GM18858 (cell line): ENCODE measurements around the gene ABCA1.
"Not testable (repeated sequence)": the region's sequence is repeated elsewhere in the genome, so short reads cannot be mapped to it uniquely, and the experiment has no call there.

ENCODE experiments used
- ATAC-seq: cut with Tn5 transposase; IDR thresholded peaks from one replicate; pipeline ENCODE4 v1.9.1; 2021; ENCODE audit not compliant: unreplicated experiment

Gene ABCA1, protein sequence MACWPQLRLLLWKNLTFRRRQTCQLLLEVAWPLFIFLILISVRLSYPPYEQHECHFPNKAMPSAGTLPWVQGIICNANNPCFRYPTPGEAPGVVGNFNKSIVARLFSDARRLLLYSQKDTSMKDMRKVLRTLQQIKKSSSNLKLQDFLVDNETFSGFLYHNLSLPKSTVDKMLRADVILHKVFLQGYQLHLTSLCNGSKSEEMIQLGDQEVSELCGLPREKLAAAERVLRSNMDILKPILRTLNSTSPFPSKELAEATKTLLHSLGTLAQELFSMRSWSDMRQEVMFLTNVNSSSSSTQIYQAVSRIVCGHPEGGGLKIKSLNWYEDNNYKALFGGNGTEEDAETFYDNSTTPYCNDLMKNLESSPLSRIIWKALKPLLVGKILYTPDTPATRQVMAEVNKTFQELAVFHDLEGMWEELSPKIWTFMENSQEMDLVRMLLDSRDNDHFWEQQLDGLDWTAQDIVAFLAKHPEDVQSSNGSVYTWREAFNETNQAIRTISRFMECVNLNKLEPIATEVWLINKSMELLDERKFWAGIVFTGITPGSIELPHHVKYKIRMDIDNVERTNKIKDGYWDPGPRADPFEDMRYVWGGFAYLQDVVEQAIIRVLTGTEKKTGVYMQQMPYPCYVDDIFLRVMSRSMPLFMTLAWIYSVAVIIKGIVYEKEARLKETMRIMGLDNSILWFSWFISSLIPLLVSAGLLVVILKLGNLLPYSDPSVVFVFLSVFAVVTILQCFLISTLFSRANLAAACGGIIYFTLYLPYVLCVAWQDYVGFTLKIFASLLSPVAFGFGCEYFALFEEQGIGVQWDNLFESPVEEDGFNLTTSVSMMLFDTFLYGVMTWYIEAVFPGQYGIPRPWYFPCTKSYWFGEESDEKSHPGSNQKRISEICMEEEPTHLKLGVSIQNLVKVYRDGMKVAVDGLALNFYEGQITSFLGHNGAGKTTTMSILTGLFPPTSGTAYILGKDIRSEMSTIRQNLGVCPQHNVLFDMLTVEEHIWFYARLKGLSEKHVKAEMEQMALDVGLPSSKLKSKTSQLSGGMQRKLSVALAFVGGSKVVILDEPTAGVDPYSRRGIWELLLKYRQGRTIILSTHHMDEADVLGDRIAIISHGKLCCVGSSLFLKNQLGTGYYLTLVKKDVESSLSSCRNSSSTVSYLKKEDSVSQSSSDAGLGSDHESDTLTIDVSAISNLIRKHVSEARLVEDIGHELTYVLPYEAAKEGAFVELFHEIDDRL (N-terminal part only)

DNA sequence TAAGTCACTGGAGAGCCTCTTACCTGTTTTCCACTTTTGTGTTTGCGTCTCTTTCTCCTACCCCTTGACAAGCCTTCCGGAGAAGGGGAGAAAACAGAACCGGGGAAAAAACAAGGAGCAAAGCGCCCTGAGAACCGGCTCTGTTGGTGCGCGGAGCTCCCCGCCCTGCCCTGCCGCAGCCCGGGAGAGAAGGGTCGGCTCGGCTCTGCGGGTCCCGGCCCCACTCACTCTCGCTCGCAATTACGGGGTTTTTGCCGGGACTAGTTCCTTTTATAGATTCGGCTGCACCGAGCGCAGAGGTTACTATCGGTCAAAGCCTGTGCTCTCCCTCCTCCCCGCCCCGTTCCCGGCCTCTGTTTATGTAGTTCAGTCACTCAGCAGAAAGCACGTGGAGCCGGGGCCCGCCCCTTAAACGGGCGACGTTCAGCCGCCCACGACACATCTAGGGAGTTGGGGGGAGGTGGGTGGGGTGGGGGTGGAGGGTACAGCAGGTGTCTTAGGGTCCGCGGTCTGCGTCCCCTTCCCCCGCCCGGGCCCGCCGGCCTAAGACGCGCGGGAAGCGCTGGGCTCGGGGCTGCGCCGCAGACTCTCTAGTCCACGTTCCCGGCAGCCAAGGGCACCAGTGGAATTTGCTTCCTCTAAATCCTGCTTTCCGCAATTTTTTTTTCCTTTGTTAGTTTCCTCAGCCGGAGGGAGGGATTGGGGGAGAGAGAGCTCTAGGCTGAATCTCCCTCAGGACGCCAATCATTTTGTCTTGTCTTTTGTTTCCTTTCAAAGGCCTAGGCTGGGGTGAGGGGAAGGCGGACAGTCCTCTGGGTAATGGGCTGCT lies at the start of gene ABCA1:
ABCA1 (minus strand) TSS at position 244 of the 829 bp plus-strand sequence. CDS start 24,476 bp downstream, outside the sequence.
- ATAC-seq = no peak

DNA sequence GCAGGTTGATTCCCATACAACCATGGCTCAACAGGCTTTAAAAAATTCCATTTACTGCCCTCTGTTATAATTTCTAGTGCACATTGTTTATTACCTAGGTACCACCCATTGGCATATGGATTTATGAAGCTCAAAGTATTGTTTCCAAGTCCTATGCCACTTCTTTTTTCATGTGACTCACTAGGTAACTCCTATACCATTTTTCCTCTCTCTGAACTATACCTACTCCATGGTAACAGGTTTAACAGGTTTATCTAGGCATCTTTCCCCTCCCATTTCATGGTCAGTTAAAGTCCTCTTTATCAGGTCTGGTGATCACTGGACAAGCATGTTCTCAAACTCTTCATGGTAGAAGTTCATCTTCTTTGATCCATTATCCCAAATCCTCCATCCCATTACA lies 49.6 kb upstream of the ABCA1 start:
- no peak for ATAC-seq

DNA sequence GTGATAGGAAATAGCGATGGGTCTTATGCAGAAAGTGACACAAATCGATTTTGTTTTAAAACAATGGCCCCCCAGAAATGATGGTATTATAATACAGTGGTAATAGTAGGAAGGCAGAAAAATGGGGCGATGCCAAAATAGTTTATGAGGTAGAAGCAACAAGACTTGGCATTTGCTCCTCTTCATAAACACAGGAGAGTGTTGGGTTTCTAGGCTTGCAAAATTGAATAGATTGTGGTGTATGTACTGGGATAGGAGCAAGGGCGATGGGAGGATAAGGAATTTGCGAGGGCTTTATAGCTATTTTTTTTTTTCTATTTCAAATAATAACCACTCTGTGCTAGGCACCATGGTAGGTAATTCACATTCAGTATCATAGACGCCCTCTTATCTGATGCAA lies 49.2 kb upstream of the ABCA1 start:
- no peak for ATAC-seq

DNA sequence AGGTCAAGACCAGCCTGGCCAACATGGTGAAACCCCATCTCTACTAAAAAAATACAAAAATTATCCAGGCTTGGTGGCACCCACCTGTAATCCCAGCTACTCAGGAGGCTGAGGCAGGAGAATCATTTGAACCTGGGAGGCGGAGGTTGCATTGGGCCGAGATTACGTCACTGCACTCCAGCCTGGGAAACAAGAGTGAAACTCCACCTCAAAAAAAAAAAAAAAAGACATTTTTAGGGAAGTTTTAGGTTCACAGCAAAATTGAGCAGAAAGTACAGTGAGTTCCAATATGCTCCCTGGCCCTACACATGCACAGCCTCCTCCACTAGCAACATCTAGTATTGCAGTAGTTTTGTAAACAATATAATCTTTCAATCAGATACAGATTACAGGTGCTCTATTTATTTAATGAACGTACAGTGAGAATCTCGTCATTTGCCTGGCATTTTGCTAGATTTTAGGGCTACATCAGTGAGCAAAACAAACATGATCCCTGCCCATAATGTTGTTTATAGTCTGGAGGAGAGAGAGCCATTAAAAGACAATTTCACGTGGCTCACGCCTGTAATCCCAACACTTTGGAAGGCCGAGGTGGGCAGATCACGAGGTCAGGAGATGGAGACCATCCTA lies 48.1 kb upstream of the ABCA1 start:
- not testable (repeated sequence) for ATAC-seq

DNA sequence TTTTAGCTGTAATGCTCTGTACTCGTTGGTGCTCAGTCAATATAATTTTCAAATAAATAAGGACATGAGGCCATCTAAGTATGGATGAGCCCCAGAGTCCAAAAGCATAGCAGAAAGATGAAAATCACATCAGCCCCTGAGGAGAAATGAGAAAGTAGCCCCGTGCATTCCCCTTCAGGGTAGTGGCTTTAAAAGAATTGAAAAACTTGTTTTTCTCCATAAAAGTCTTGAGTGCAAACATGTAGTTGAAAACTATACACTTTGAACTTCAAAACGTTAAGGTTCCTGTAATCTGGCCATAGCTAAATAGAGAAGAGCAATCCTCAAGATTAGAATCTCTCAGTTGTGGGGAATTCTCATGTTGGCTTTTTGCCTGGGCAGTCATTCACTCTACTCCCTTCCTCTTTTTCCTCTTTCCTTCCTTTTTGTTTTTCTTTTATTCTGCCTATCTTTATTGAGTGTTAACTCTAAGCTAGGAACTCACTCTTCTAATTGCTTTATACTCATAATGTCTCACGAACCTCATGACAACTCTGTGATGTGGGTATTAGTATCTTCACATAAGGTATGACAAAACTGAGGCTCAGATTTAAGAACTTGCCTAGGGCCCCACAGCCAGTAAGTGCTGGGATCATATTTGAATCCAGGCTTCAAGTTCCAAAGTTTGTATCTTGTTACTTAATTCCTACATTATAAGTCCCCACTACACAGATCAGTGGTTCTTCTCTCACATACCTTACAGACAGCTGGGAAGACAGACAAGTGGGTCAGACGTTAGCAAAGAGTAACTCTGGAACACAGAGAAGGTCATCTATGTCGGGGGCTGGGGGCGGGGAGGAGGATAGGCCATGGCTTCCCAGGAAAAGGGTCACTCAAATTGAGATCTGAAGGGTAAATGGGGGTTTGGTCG lies 46.4 kb upstream of the ABCA1 start:
- no peak for ATAC-seq

DNA sequence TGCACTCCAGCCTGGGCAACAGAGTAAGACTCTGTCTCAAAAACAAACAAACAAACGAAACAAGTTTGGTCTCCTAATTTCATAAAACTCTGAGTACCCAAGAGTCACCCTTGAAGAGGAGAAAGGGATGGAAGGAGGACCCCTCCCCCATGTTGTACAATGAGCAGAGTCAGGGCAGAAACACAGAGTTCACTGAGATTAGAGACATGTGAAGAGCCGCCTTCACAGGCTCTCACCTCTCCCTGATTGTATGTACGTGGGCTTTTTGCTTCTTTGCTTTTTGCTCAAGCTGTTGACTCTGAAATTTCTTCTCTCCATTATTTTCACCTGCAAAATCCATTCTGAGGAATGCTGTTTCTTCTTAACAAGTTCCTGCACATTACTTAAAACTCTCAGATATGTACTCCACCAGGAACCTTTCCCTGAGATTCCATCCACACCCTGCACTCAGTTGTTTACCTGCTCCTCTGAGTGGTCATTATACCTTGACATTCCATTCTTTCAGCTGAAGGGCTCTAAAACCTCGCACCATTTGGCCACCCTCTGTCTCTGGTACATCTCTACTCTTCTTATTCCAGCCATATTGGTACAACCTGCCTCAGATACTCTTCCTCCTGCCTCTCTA lies 44.4 kb upstream of the ABCA1 start:
- ATAC-seq = no peak

DNA sequence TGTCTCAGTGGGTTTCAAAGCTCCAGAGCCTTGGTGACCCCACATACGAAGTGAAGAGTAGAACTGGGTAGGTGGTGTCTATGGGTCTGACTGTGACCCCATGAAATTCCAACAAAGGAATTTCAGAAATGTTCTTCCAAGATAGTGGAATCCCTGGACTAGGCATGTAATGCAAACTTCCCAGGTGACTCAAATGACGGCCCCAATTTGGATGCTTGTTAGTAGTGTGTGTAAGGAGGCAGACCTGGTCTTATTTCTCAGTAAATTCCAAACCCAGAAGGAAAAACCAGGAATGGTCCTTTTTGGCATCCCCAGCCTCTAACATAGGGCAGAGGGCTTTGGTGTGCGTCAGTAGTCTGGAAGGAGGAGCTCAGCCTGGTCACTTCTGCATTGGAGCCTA lies 43.6 kb upstream of the ABCA1 start:
- ATAC-seq = no peak

DNA sequence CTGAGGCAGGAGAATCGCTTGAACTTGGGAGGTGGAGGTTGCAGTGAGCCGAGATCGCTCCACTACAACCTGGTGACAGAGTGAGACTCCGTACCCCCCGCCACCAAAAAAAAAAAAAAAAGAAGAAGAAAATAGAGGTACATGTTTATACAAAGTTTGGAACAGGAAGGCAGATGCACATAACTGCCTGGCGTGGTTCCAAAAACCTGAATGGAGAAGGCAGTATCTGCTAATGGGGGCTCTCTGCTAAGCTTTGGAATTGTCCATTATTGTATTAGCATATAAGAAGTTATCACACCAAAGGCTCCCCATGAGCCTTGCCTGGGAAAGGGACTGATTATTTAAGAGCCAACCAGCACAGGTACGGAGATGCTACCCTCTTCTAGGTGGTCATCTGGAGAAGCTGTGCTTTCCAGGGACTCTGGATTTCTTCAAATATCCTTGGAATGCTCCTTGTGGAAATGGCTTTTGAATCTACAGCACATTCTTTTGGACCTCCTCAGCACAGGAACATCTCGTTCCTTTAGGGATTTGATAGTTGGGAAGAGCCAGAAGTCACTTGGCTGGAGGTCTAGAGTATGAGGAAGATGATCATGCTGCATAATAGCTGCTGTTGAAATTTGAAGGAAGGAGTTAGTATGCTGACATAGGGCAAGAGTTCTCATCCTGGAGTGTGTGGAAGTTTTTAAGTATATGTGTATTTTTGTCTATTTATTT lies 42.5 kb upstream of the ABCA1 start:
- ATAC-seq = no peak

DNA sequence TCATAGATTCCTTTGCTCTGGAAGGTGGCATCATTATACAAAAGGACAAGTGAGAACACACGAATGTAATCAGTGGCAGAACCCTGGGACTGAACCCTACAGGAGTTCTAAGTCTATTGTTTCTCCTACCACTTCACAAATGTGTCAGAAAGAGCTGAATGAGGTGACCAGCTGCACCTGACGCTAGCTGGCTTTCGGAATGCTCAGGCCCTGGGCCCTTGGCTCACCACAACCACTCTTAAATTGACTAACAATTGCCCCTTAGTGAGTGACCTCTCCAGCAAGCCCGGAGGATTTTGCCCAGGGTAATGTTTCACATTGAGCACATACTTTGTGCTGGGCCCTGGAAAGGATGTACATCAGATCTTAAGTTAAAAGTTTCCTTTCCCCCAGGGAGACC lies 41.2 kb upstream of the ABCA1 start:
- no peak for ATAC-seq

DNA sequence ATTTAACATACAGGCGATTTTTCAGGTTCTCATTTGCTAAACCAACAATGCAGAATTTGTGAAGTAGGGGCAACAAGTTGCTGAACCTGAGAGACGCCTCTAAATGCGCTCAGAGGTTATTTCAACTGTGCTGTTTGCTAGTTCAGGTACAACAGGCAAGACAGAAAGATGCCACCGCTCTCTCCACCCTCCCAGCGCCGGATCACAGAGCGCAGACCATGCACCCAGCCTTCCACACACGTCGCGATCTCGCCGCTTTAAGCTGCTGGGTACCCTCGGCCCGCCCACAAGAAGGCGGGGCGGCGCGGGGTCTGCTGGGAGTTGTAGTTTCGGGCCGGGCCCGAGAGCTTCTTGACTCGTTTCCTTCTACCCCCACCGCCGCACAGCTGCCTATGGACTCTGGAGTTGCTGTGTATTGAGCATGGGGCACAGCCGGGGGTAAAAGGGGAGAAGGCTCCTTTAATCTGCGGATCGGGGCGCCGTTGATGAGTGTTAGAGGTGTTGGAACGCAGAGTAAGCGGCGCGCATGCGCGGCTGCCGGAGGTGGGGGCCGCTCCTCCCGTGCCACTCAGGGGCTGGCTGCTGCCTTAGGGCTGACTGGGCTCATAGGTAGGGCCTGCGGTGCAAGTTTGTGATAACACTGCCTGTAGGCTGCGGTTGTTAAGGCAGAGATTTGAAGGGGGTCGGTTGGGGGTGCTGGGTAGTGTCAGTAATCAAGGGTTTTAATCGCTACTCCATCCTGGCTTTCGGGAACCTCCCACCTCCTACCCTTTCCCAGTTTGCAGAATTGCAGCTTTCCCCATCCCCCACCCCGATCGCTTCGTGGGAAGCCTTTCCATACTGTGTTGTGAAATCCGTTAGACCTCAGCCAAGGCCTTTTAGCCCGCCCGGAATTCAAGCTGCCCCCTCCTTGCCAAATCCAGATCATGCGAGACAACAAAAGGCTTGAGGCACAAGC lies 40.3 kb upstream of the ABCA1 start:
- peak; percentile 95 for ATAC-seq

DNA sequence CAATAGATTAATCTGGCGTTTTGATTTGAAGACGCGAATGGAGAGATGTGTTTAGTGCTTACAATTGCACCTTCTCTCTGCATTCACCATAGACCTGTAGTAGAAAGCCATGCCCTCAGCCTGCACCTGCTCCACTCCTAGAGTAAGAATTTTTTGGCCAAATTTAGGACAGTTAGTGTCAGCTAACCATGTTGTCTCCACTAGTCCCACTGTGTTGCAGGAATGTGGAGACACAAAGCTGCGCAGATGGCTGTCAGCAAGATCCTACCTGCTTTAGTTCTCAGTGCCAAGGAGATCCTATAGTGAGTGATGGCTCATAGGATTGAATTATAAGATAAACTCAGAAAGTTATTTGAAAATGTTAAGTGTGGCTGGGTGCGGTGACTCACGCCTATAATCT lies 35.1 kb upstream of the ABCA1 start:
- ATAC-seq = no peak

DNA sequence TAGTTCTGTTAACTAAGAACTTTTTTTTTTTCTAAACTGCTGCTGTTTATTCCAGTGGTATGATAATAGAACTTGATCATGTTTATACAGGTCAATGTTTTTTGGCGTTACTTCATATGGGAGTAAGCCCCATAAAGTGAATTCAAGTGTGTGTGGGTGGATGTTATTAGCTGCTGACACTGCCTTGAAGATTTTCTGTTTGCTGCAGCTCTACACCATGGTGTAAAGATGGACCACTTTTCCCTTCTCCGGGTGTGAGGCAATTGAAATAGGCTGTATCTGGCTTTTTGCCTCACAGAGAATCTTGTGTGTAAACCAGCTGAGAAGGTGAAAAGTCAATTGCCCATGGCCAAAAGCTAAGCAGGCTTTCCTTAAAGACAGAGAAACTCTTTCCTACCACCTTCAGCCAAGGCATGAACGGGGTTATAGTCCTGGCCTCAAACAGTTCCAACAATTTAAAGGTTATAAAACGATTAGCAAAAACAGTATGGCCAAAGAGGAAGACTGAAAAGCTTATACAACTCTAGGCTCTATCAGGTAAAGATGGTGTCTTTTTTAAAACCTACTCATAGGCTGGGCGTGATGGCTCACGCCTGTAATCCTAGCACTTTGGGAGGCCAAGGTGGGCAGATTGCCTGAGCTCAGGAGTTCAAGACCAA lies 33.9 kb upstream of the ABCA1 start:
- no peak for ATAC-seq

DNA sequence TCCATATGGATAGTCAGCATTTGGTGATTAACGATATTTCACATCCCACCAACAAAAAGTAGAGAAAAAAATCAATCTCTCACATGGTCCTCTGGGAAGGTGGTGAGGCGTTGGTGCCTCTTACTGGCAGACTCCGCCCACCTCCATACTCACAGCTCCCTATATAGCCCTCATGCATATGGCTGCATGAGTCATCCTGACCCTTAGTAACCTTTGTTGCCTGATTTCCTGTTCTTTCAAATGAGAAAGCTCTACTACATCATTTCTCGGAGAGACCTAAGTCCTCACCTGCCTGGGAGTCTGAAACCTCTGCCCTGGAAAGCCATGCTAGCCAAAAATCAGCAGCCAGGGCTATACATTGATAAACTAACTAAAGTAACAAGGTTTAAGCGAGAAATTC lies 33.3 kb upstream of the ABCA1 start:
- ATAC-seq = peak; percentile 93

DNA sequence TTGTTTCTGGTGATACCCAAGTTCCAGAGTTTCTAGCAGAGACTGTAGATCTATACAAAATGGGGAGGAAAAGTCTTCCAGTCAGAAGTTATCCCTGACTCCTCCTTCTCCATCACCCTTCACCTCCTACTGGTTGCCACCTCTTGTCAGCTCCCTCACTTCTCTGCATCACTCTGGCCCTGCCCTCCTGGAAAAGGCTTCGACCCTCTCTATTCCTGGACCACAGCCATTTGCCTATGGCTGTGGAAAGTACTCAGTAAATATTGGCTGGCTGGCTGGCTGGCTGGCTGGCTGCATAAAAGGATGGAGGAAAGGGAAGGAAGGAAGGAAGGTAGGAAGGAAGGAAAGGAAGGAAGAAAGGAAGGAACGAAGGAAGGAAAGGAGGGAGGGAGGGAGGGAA lies 32.7 kb upstream of the ABCA1 start:
- ATAC-seq = no peak

DNA sequence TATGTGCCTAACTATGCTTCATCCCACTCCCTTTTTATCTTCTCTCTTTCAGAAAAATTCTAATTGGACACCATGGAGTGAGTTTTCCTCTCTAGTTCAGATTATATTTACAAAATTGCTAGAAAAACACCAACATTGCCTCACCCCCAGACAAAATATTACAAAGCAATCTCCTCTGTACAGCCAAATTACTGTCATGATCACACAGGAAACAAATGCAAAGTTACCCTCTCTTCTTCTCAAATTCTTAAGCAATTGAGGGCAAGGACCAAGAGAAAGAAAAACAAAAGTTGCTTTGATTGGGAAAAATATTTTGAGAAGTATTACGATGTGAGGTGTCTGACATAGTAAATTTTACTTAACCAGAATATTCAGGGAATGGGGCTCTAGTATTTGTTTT lies 30.8 kb upstream of the ABCA1 start:
- no peak for ATAC-seq

DNA sequence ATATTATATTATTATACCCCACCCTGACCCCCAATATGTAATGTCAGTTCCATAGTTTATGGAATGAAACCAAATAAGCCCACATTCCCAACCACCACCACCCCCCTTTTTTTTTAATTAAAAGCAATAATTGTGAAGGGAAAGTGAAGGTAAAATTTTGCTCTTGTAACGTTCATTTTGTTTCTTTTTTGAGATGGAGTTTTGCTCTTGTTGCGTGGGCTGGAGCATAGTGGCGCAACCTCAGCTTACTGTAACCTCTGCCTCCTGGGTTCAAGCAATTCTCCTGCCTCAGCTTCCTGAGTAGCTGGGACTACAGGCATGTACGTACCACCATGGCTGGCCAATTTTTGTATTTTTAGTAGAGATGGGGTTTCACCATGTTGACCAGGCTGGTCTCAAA lies 30.1 kb upstream of the ABCA1 start:
- ATAC-seq = not testable (repeated sequence)
